WTC11 (cell line): ENCODE results near the gene PRR15L. TPM values are rescaled to one million over a fixed set of nuclear protein-coding genes. Genes with fewer than 3 reads are reported as not detected.
"Not testable (repeated sequence)": the region's sequence is repeated elsewhere in the genome, so short reads cannot be mapped to it uniquely, and the experiment has no call there.

Experiments
- ATAC-seq: fragments of 200-7000 bp; cut with Tn5 transposase; 2 replicates; pipeline ENCODE4 v1.10.0; 2021; ENCODE audit warnings: mild to moderate bottlenecking, moderate library complexity
- CTCF ChIA-PET: fragments of 300-600 bp; sonication (Branson Sonifier 250); formaldehyde crosslinking; loops from one replicate; lab custom pipeline; 2021; ENCODE audit warnings: antibody characterized with exemption; lab: Charles Lee
- POLR2A ChIA-PET: fragments of 350-600 bp; sonication (Branson Sonifier 250); formaldehyde crosslinking; loops from one replicate; lab custom pipeline; 2021; ENCODE audit warnings: antibody characterized with exemption; lab: Charles Lee
- DNase-seq: peaks from one replicate; pipeline ENCODE4 v3.0.0; 2021; ENCODE audit warnings: low spot score
- H3K27ac Mint-ChIP-seq: 2 replicates; pipeline ENCODE4 v1.8.0; 2021; ENCODE audit warnings: mixed read lengths
- H3K27me3 Mint-ChIP-seq: 2 replicates; pipeline ENCODE4 v1.8.0; 2021; ENCODE audit warnings: low read depth, mild to moderate bottlenecking, moderate library complexity, mixed read lengths
- H3K36me3 Mint-ChIP-seq: 2 replicates; pipeline ENCODE4 v1.8.0; 2021; ENCODE audit warnings: mixed read lengths
- H3K4me1 Mint-ChIP-seq: 2 replicates; pipeline ENCODE4 v1.8.0; 2022; ENCODE audit warnings: mixed read lengths
- H3K4me3 Mint-ChIP-seq: 2 replicates; pipeline ENCODE4 v1.8.0; 2021; ENCODE audit warnings: mild to moderate bottlenecking, moderate library complexity, mixed read lengths
- H3K9me3 Mint-ChIP-seq: 2 replicates; pipeline ENCODE4 v1.8.0; 2021; ENCODE audit warnings: mixed read lengths
- FOXP1 ChIP-seq: sonication (generic); formaldehyde crosslinking; IDR thresholded peaks from 2 replicates; pipeline ENCODE4 v1.8.0; 2022; ENCODE audit warnings: missing genetic modification reagents, mild to moderate bottlenecking, moderate library complexity, borderline replicate concordance
- GABPB1 ChIP-seq: sonication (generic); formaldehyde crosslinking; IDR thresholded peaks from 2 replicates; pipeline ENCODE4 v1.8.1; 2023; ENCODE audit warnings: mild to moderate bottlenecking, missing genetic modification reagents
- PRRX2 ChIP-seq: fragments of 250-450 bp; sonication (Bioruptor Pico); IDR thresholded peaks from 2 replicates; pipeline ENCODE4 v1.8.0; 2021; ENCODE audit warnings: mild to moderate bottlenecking
- SP1 ChIP-seq: sonication (generic); formaldehyde crosslinking; conservative IDR thresholded peaks from 2 replicates; pipeline ENCODE4 v1.8.1; 2022; ENCODE audit warnings: missing genetic modification reagents
- TEAD1 ChIP-seq: sonication (generic); formaldehyde crosslinking; IDR thresholded peaks from 2 replicates; pipeline ENCODE4 v1.8.0; 2022; ENCODE audit warnings: mild to moderate bottlenecking, missing genetic modification reagents
- TEAD4 ChIP-seq: sonication (generic); formaldehyde crosslinking; IDR thresholded peaks from 2 replicates; pipeline ENCODE4 v1.8.0; 2022; ENCODE audit warnings: mild to moderate bottlenecking, missing genetic modification reagents
- ZNF121 ChIP-seq: sonication (generic); formaldehyde crosslinking; IDR thresholded peaks from 2 replicates; pipeline ENCODE4 v1.8.0; 2023; ENCODE audit warnings: missing genetic modification reagents
- ZNF138 ChIP-seq: sonication (generic); formaldehyde crosslinking; conservative IDR thresholded peaks from 2 replicates; pipeline ENCODE4 v1.8.1; 2022; ENCODE audit warnings: mild to moderate bottlenecking, moderate library complexity, missing genetic modification reagents
- ZNF263 ChIP-seq: sonication (generic); formaldehyde crosslinking; IDR thresholded peaks from 2 replicates; pipeline ENCODE4 v1.8.1; 2022; ENCODE audit warnings: low read depth, mild to moderate bottlenecking, moderate library complexity, missing genetic modification reagents
- ZNF396 ChIP-seq: fragments of 250-450 bp; sonication (Bioruptor Pico); IDR thresholded peaks from 2 replicates; pipeline ENCODE4 v1.8.0; 2021; ENCODE audit warnings: mild to moderate bottlenecking, moderate library complexity, borderline replicate concordance
- total RNA-seq: library from RNA; stranded (reverse); gene quantifications from 3 replicates; pipeline ENCODE4 v1.2.3, GENCODE V29; 2021
- TF ChIP-seq, protein P1 (sequence below): sonication (generic); formaldehyde crosslinking; IDR thresholded peaks from 2 replicates; pipeline ENCODE4 v1.8.1; 2022; ENCODE audit warnings: low read depth, mild to moderate bottlenecking, moderate library complexity, missing genetic modification reagents, borderline replicate concordance
- TF ChIP-seq, protein P2 (sequence below): sonication (generic); formaldehyde crosslinking; IDR thresholded peaks from 2 replicates; pipeline ENCODE4 v1.8.0; 2022; ENCODE audit warnings: mild to moderate bottlenecking, missing genetic modification reagents
- TF ChIP-seq, protein P3 (sequence below): sonication (generic); formaldehyde crosslinking; IDR thresholded peaks from 2 replicates; pipeline ENCODE4 v1.8.0; 2023; ENCODE audit warnings: missing genetic modification reagents
- TF ChIP-seq, protein P4 (sequence below): sonication (generic); formaldehyde crosslinking; IDR thresholded peaks from 2 replicates; pipeline ENCODE4 v1.8.0; 2023; ENCODE audit warnings: missing genetic modification reagents, mild to moderate bottlenecking, borderline replicate concordance
- TF ChIP-seq, protein P5 (sequence below): sonication (generic); formaldehyde crosslinking; IDR thresholded peaks from 2 replicates; pipeline ENCODE4 v1.8.1; 2023; ENCODE audit warnings: mild to moderate bottlenecking, missing genetic modification reagents, moderate library complexity

The PRR15L gene
- total RNA-seq, 1 experiment from 2014 or later: 0.59 TPM

DNA sequence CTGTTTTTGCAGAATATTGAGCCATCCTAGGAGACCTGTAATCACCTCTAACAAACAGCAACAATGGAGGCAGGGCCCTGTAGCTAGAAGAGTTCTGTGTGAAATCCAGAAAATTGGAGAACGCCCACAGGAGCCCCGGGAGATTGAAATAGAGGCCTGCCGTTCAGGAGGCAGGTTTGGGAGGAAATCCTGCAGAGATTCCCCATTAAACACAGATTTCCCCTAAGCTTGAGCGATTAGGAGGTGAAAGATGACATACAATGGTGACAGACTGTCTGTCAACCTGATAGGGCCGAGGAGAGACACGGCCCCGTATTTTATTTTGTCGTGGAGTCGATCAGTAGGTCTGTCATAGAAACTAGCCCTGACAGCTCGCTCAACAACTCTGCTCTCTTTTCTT lies 31.5 kb upstream of the PRR15L start:
- no peak overlapping the region for H3K4me3 Mint-ChIP-seq
- ATAC-seq (no peak), DNase-seq (no peak)
- no peaks in the 10 kb centered on the region for H3K36me3 Mint-ChIP-seq
- POLR2A ChIA-PET: no interaction called here
- CTCF ChIA-PET: interaction anchor here (1.1 to 2.2 kb wide), 5 partner anchors 11 to 42 kb away, joined by 3 to 7 read pairs (median 6); partner anchors contain the start of gene CDK5RAP3
- H3K27ac Mint-ChIP-seq: no peak overlapping the region
- H3K9me3 Mint-ChIP-seq: no peaks in the 10 kb centered on the region
- TF ChIP-seq TEAD1 (no peak), PRRX2 (no peak), ZNF121 (no peak), ZNF263 (no peak)
- TF ChIP-seq, protein P1, sequence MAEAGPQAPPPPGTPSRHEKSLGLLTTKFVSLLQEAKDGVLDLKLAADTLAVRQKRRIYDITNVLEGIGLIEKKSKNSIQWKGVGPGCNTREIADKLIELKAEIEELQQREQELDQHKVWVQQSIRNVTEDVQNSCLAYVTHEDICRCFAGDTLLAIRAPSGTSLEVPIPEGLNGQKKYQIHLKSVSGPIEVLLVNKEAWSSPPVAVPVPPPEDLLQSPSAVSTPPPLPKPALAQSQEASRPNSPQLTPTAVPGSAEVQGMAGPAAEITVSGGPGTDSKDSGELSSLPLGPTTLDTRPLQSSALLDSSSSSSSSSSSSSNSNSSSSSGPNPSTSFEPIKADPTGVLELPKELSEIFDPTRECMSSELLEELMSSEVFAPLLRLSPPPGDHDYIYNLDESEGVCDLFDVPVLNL: no peak
- H3K4me1 Mint-ChIP-seq: peaks cover 45% of the 10 kb centered on the region
- H3K27me3 Mint-ChIP-seq: no peaks in the 10 kb centered on the region

DNA sequence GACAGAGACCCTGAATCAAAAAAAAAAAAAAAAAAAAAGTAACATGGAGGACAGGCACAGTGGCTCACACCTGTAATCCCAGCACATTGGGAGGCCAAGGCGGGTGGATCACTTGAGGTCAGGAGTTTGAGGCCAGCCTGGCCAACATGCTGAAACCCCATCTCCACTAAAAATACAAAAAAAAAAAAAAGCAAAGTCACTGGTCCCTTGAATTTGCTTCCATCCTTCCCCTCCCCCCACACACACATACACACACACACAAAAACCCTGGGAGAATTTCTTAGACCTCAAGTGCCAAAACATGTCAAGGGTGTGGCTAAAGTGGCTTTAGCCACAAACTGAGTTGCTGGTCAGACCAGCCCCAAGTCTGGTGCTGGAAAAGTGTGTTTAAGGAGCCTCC lies 30.8 kb upstream of the PRR15L start:
- POLR2A ChIA-PET, H3K27ac Mint-ChIP-seq, H3K36me3 Mint-ChIP-seq, ATAC-seq, H3K27me3 Mint-ChIP-seq, DNase-seq, H3K9me3 Mint-ChIP-seq, H3K4me3 Mint-ChIP-seq: not testable (repeated sequence)
- CTCF ChIA-PET: interaction anchor here (1.0 to 2.2 kb wide), 5 partner anchors 15 to 42 kb away, joined by 3 to 7 read pairs (median 3); partner anchors contain the start of gene CDK5RAP3
- peaks cover 43% of the 10 kb centered on the region for H3K4me1 Mint-ChIP-seq

DNA sequence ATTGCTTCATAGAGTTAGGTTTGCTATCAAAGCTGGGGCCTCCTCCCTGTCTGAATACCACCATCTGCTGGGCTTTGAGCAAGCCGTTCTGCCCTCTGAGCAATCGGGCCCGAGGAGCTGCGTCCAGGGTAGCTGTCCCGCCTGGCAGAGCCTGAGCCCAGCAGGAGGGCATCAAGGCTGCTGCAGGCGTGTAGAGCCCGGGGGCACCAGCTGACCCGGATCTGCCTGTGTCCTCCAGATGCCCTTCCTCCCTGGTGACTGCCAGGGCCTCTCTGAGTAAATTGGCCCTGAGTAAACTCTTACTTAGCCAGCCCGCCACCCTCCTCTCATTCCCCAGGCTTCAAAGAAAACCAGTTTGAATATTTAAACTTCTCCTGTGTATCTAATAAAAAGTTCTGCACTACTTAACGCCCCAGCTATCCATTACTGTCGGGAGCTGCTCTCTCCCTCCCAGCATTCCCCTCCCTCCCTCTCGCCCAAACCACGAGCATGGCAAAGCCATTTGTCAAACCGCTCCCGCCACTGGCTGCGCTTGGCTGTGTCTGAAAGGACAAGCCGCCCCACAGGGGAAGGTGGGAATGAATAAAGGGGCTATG lies 29.7 kb upstream of the PRR15L start:
- peak; percentile 40 for DNase-seq
- Mint-ChIP-seq H3K27me3 (no peaks in the 10 kb centered on the region), H3K9me3 (no peaks in the 10 kb centered on the region), H3K36me3 (no peaks in the 10 kb centered on the region), H3K4me3 (no peak overlapping the region), H3K27ac (no peak overlapping the region), H3K4me1 (peaks cover 42% of the 10 kb centered on the region)
- POLR2A ChIA-PET: interaction anchor here (0.9 kb wide), 1 partner anchor 8 kb away, joined by 3 read pairs; no protein-coding TSS in a partner anchor
- peak; percentile 38 for ATAC-seq
- TF ChIP-seq PRRX2: no peak
- TF ChIP-seq ZNF138 (CRISPR knock-in tag): no peak
- TF ChIP-seq, protein P2, sequence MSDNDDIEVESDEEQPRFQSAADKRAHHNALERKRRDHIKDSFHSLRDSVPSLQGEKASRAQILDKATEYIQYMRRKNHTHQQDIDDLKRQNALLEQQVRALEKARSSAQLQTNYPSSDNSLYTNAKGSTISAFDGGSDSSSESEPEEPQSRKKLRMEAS (CRISPR knock-in tag): no peak
- TF ChIP-seq, protein P3, sequence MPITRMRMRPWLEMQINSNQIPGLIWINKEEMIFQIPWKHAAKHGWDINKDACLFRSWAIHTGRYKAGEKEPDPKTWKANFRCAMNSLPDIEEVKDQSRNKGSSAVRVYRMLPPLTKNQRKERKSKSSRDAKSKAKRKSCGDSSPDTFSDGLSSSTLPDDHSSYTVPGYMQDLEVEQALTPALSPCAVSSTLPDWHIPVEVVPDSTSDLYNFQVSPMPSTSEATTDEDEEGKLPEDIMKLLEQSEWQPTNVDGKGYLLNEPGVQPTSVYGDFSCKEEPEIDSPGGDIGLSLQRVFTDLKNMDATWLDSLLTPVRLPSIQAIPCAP: no peak
- TF ChIP-seq GABPB1 (CRISPR knock-in tag): no peak
- TF ChIP-seq, protein P4, sequence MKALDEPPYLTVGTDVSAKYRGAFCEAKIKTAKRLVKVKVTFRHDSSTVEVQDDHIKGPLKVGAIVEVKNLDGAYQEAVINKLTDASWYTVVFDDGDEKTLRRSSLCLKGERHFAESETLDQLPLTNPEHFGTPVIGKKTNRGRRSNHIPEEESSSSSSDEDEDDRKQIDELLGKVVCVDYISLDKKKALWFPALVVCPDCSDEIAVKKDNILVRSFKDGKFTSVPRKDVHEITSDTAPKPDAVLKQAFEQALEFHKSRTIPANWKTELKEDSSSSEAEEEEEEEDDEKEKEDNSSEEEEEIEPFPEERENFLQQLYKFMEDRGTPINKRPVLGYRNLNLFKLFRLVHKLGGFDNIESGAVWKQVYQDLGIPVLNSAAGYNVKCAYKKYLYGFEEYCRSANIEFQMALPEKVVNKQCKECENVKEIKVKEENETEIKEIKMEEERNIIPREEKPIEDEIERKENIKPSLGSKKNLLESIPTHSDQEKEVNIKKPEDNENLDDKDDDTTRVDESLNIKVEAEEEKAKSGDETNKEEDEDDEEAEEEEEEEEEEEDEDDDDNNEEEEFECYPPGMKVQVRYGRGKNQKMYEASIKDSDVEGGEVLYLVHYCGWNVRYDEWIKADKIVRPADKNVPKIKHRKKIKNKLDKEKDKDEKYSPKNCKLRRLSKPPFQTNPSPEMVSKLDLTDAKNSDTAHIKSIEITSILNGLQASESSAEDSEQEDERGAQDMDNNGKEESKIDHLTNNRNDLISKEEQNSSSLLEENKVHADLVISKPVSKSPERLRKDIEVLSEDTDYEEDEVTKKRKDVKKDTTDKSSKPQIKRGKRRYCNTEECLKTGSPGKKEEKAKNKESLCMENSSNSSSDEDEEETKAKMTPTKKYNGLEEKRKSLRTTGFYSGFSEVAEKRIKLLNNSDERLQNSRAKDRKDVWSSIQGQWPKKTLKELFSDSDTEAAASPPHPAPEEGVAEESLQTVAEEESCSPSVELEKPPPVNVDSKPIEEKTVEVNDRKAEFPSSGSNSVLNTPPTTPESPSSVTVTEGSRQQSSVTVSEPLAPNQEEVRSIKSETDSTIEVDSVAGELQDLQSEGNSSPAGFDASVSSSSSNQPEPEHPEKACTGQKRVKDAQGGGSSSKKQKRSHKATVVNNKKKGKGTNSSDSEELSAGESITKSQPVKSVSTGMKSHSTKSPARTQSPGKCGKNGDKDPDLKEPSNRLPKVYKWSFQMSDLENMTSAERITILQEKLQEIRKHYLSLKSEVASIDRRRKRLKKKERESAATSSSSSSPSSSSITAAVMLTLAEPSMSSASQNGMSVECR (CRISPR knock-in tag): no peak
- no peak for TF ChIP-seq FOXP1 (CRISPR knock-in tag)
- TF ChIP-seq ZNF396 (CRISPR knock-in tag): no peak
- no peak for TF ChIP-seq SP1 (CRISPR knock-in tag)
- TF ChIP-seq TEAD4 (CRISPR knock-in tag): no peak
- TF ChIP-seq, protein P5, sequence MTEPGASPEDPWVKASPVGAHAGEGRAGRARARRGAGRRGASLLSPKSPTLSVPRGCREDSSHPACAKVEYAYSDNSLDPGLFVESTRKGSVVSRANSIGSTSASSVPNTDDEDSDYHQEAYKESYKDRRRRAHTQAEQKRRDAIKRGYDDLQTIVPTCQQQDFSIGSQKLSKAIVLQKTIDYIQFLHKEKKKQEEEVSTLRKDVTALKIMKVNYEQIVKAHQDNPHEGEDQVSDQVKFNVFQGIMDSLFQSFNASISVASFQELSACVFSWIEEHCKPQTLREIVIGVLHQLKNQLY: no peak
- CTCF ChIA-PET: interaction anchor here (0.7 to 2.6 kb wide), 11 partner anchors 9 to 140 kb away, joined by 3 to 20 read pairs (median 8); partner anchors contain the start of genes CDK5RAP3 and SP2
